Activated T-helper 17 cell treated with anti-CD3 and anti-CD28 coated beads, Interleukin-2, amount 50 U/mL, for 72 hours (primary cell): Measurements from ENCODE around the gene SORCS2. TPM values are rescaled to one million over a fixed set of nuclear protein-coding genes. Genes with fewer than 3 reads are reported as not detected.

Source experiments
- ATAC-seq: fragments of 150-1000 bp; cut with Tn5 transposase; replicated peaks from 2 replicates; pipeline ENCODE4 v1.10.0; 2021; ENCODE audit warnings: mild to moderate bottlenecking, moderate library complexity
- H3K27ac Mint-ChIP-seq: one replicate; pipeline ENCODE4 v1.8.0; 2022; ENCODE audit warnings: mixed read lengths
- H3K27me3 Mint-ChIP-seq: one replicate; pipeline ENCODE4 v1.8.0; 2022; ENCODE audit warnings: mixed read lengths
- H3K36me3 Mint-ChIP-seq: one replicate; pipeline ENCODE4 v1.8.0; 2022; ENCODE audit warnings: low read depth, mild to moderate bottlenecking, mixed read lengths
- H3K4me1 Mint-ChIP-seq: one replicate; pipeline ENCODE4 v1.8.0; 2022; ENCODE audit warnings: mixed read lengths
- H3K4me3 Mint-ChIP-seq: one replicate; pipeline ENCODE4 v1.8.0; 2022; ENCODE audit warnings: mild to moderate bottlenecking, mixed read lengths
- H3K9me3 Mint-ChIP-seq: one replicate; pipeline ENCODE4 v1.8.0; 2022; ENCODE audit warnings: mixed read lengths
- total RNA-seq, 2 donors: library from RNA; stranded (reverse); gene quantifications; one replicate each; pipeline ENCODE4 v1.2.3, GENCODE V29; 2022

Gene SORCS2
- total RNA-seq, 2 donors from 2014 or later, result 0.04 to 0.26 TPM

DNA sequence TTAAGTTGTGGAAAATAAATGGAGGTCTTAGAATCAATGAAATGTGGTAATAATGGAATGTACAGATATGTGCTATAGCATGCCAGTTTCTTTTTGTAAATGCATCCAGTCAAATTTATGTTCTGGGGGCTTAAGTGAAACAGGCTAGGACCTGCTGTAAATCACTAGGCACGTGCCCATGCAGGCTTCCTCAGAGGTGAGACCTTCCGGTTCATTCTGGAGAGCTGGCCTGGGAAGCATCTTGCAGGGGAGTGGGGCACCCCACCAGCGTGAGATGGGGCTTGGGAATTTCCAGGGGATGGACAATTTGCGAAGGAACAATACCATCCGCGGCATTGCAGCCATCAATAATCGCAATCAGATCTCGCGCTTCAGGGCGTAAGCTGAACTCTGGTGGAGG lies 80.1 kb downstream of the SORCS2 start:
- H3K4me1 Mint-ChIP-seq, result no peaks in the 10 kb centered on the region
- H3K27me3 Mint-ChIP-seq, result peaks cover 20% of the 10 kb centered on the region
- ATAC-seq, result no peak
- no peaks in the 10 kb centered on the region for H3K9me3 Mint-ChIP-seq
- no peaks in the 10 kb centered on the region for H3K36me3 Mint-ChIP-seq
- H3K27ac Mint-ChIP-seq, result no peak overlapping the region
- no peak overlapping the region for H3K4me3 Mint-ChIP-seq

DNA sequence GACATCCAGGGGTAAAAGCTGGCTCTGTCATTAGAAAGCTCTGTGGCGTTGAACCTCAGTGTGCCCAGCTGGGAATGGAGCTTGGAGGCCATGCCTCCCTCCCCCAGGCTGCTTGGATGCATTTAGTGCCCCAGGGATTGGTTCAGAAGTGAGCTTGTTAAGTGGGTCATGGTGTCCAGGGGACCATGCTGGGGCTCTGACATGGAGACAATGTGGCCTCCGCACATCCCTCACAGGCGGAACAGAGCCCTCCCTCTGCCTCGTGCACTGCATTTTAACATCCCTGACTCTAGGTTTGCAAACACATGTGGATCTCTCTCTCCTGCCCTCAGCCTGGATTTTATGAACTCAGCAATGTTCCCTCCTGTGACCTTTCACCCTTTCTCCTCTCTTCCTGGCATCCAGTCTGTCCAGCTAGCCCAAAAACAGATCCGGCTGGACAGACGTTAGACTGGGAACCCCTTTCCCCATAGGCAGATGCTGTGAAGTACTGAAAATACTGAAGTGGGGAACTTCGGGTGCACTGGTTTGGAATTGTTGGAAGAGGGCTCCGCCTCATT lies 81.5 kb downstream of the SORCS2 start:
- Mint-ChIP-seq H3K4me1 (no peaks in the 10 kb centered on the region), H3K9me3 (no peaks in the 10 kb centered on the region), H3K27me3 (peaks cover 17% of the 10 kb centered on the region), H3K4me3 (no peak overlapping the region), H3K36me3 (no peaks in the 10 kb centered on the region), H3K27ac (no peak overlapping the region)
- ATAC-seq, result no peak

DNA sequence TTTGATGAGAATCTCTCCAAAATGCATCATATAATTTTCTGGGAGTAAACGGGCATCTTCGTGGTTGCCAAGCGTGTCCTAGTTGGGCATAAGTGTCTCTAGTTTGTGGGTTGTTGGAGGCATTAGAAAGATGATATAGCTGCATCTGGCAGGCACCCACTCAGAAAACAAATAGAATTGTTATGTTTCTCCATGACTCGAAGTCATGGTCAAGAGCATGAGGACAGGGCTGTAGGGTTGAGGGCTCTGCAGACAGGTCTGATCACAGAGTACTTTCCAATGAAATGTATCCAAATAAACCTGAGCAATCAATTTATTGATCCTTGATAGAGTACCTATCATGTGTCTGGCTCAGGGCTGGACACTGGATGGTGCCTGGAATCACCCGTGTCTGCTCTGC lies 82.7 kb downstream of the SORCS2 start:
- H3K27ac Mint-ChIP-seq, result no peak overlapping the region
- H3K4me3 Mint-ChIP-seq, result no peak overlapping the region
- no peaks in the 10 kb centered on the region for H3K9me3 Mint-ChIP-seq
- H3K36me3 Mint-ChIP-seq, result no peaks in the 10 kb centered on the region
- H3K27me3 Mint-ChIP-seq, result peaks cover 17% of the 10 kb centered on the region
- no peaks in the 10 kb centered on the region for H3K4me1 Mint-ChIP-seq
- no peak for ATAC-seq

DNA sequence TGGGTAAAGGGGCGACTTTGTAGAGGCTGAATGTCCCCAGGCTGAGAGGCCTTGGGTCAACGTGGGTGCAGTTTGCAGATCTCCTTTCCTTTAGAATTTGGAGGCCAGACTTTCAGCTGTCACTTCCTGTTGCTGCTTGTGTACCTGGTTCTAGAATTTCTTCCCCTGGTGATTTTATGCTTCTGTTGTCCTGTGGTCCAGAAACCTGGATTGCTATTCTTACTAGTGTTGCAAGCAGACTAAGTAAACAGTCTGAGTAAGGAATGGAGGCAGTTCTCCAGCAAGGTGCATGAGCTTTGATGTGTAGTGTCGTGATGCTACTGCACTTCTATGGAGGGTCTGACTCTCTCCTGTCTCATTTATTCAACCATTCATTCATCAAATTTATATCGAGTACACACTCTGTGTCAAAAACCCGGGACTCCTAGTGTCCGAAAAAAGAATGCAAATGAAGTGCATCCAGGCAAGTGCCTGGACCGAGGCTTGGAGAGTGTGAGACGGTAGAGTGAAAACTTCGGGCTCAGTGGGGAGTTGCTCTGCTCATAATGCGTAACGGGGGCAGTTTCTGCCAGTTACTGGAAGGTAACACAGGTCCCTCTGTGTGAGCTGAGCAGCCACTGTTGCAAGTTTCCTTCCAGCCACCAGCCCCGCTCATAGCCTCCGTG lies 83.3 kb downstream of the SORCS2 start:
- H3K27me3 Mint-ChIP-seq, result peaks cover 15% of the 10 kb centered on the region
- no peaks in the 10 kb centered on the region for H3K4me1 Mint-ChIP-seq
- no peak overlapping the region for H3K27ac Mint-ChIP-seq
- ATAC-seq, result no peak
- no peaks in the 10 kb centered on the region for H3K9me3 Mint-ChIP-seq
- no peaks in the 10 kb centered on the region for H3K36me3 Mint-ChIP-seq
- no peak overlapping the region for H3K4me3 Mint-ChIP-seq

DNA sequence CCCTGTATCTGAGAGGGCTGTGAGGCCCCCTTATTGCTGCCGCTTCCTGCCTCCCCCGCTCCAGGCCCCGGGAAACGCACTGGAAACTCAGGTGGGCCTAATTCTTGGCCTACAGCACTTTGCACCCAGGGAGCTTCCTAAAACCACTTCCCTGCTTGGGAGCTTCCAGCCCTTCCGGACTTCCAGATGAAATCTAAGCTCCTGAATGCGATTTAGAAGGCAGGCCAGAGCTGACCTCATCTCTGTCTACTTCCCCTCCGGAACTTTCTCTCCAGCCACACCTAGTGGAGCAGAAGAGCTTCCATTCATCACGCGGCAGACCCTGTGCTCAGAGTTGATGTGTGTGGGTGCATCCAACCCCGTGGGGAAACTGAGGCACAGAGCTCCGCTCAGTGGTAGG lies 84.2 kb downstream of the SORCS2 start:
- Mint-ChIP-seq H3K36me3 (no peaks in the 10 kb centered on the region), H3K4me3 (no peak overlapping the region), H3K9me3 (no peaks in the 10 kb centered on the region), H3K27me3 (peaks cover 13% of the 10 kb centered on the region), H3K27ac (no peak overlapping the region), H3K4me1 (no peaks in the 10 kb centered on the region)
- ATAC-seq, result no peak

DNA sequence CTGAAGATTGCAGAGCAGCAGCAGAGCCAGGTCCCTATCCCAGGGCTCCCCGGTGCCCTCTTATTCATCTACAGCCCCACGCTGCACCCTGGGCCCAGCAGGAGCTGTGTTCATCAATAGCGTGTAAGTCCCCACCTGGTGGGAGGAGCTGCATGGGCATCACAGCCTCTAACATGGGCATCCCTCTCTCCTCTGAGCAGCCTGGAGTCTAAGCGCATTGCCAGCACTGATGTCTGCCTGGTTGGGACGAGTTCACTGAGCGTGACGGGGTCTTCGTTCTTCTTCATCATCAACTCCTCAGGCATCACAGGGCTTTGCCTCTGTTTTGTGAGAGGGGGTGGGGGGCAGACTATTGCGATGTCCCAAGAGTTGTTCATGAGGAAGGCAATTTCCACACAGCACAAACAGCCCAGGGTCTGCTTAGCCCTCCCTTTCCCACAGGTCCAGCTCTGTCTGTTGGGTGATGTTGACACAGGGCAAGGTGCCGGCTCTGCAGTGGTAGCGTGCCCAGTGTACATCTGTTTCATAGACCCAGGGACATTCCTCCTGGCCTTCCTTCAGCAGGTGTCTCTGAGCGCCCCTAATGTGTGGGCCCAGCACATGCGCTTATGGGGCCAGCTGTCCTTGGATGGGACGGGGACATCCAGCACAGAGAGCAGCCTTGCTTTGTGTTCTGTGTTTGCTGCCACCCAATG lies 85.9 kb downstream of the SORCS2 start:
- peaks cover 14% of the 10 kb centered on the region for H3K27me3 Mint-ChIP-seq
- H3K4me3 Mint-ChIP-seq, result no peak overlapping the region
- H3K9me3 Mint-ChIP-seq, result no peaks in the 10 kb centered on the region
- no peak overlapping the region for H3K27ac Mint-ChIP-seq
- no peaks in the 10 kb centered on the region for H3K36me3 Mint-ChIP-seq
- no peaks in the 10 kb centered on the region for H3K4me1 Mint-ChIP-seq
- no peak for ATAC-seq

DNA sequence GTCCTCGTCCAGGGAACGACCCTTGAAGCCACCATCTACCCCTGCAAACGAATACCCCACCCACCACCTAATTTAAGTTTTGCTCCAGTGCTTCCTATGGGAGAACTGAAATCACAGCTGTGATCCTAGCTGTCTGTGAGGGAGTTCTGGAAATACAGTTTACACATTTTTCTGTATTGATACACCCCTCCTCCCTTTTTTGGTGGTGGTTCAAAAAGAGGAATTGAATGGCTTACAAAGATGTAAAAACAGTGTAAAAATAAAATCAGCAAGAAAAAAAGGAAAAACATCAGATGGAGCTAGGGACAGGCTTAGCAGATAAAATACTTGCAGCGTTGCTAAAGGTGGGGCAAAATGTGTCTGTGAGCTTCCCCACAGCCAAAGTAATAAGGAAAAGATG lies 86.6 kb downstream of the SORCS2 start:
- Mint-ChIP-seq H3K27ac (no peak overlapping the region), H3K9me3 (no peaks in the 10 kb centered on the region), H3K27me3 (peaks cover 12% of the 10 kb centered on the region), H3K4me3 (no peak overlapping the region), H3K36me3 (no peaks in the 10 kb centered on the region), H3K4me1 (no peaks in the 10 kb centered on the region)
- ATAC-seq, result no peak

DNA sequence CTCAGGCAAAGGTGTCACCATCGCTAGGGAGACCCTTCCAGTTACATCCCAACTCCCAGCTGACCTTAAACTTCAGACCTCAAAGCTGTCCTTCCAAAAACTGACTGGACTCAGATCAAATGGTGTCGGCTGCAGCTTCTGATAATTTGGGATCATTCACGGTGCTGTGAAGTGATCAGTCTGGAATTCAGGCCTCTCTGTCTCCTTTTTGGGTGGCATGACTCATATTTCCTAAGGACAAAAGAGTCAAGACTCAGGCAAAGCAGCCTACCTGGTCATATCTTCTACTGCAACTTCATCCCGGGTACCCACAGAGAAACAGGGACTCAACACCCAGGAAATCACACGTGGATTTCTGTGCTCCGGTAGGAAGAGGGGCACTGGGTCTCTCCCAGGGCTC lies 87.6 kb downstream of the SORCS2 start:
- Mint-ChIP-seq H3K27me3 (peaks cover 9% of the 10 kb centered on the region), H3K4me3 (no peak overlapping the region), H3K36me3 (no peaks in the 10 kb centered on the region), H3K9me3 (no peaks in the 10 kb centered on the region), H3K4me1 (no peaks in the 10 kb centered on the region), H3K27ac (no peak overlapping the region)
- no peak for ATAC-seq

DNA sequence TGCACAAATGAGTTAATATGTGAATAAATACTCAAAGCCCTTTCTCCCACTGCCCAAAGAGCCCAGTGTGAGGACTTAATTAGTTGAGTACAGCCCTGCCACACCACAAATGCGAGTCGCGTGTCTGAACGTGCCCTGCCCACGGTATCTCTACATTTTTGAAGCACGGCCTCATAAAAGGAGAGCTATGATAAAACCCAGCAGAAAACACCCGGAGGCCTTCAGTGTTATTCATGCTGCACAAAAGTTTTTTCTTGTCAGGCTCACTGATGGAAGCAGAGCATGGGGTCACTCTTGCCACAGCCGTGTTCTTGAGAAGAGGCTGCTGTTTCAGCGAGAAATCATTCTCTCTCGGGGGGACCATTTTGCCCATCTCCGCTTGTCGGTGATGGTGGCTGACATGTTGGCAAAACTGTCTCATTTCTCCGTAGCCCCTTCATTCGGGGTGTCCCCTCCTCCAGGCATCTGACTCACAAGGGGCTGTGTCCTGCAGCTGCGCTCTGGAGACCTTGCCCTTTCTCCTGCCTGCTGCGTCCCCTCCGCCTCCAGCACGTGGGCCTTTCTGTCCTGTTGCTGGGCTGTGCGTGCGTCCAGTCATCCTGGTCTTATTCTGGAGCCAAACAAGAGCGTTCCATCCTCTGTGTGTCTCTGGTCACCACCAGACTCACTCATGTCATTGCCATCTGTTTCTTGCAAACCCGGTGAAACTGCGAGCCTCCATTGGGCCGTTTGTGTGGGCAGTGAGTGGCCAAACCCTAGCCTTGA lies 88.8 kb downstream of the SORCS2 start:
- no peaks in the 10 kb centered on the region for H3K9me3 Mint-ChIP-seq
- ATAC-seq, result no peak
- H3K36me3 Mint-ChIP-seq, result no peaks in the 10 kb centered on the region
- no peaks in the 10 kb centered on the region for H3K4me1 Mint-ChIP-seq
- no peak overlapping the region for H3K4me3 Mint-ChIP-seq
- no peak overlapping the region for H3K27ac Mint-ChIP-seq
- H3K27me3 Mint-ChIP-seq, result peaks cover 12% of the 10 kb centered on the region

DNA sequence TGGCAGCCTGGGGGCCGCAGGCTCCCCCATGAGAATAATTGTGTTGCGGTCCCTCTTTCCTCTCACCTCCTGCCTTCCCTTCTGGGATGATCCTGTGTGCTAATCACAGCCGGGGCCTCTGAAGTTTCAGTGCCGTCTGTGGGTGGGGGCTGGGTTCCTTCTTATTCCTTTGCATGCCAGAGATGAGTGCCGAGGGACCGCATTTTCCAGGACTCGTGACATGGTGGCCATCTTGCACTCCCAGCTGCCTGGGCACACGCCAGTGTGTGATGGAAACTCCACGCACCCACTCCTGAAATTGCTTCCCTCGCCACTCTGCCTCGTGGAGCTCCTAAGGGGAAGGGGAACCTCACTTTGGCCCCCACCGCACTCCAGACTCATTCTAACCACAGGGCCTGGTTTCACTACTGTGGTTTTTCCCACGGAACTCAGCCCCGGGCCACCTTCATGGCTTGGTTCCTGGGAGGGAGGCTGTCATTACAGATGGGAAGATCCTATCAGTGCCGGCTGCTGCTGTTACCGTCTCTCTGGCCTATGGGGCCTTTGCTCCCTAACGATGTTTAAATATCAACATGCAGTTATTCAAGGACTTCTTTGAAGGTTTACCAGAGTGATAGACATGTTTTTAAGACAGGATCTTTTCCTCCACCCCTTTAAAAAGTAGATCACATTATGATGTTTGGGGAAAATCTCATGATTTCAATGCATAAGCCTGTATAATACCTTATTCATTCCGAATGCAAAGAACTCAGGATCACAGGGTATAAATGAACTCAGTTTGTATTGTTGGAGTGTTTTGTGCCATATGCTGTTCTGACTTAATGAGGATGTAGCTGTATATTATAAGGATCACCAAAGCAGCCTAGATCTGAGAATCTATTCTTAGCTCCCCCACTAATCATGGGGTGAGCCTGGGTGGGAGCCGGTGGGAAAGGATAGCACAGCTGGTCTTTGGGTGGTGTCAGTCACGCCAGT lies 89.6 kb downstream of the SORCS2 start:
- peaks cover 15% of the 10 kb centered on the region for H3K27me3 Mint-ChIP-seq
- no peak overlapping the region for H3K4me3 Mint-ChIP-seq
- no peak for ATAC-seq
- H3K36me3 Mint-ChIP-seq, result no peaks in the 10 kb centered on the region
- no peaks in the 10 kb centered on the region for H3K4me1 Mint-ChIP-seq
- no peaks in the 10 kb centered on the region for H3K9me3 Mint-ChIP-seq
- no peak overlapping the region for H3K27ac Mint-ChIP-seq

DNA sequence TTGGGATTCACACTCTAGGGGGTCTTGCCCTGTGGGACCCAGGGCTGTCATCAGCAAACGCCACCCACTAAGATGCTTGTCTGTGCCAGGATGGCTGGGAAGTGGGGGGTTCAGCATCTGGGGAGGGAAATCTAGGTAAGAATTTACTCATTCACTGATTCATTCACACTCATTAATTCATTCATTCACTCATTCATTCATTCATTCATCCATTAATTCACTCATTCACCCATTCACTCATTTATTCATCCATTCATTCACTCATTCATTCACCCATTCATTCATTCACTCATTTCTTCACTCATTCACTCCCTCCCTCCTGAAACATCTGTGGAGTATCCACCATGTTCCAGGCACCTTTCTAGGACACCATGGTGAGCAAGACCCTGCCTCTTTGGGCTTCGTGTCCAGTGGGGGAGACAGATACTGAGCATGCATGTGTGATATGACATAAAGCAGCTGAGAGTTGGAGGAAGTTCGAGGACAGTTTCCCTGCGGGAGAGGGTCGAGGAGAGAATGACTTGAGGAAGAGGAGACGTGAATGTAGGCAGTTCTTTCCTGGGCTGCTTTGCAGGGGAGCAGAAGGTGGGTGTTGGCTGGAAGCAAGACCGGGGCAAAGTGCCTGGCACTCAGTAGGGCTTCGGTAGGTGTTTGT lies 90.6 kb downstream of the SORCS2 start:
- no peaks in the 10 kb centered on the region for H3K36me3 Mint-ChIP-seq
- H3K4me1 Mint-ChIP-seq, result no peaks in the 10 kb centered on the region
- no peak overlapping the region for H3K4me3 Mint-ChIP-seq
- no peaks in the 10 kb centered on the region for H3K9me3 Mint-ChIP-seq
- no peak for ATAC-seq
- peaks cover 13% of the 10 kb centered on the region for H3K27me3 Mint-ChIP-seq
- H3K27ac Mint-ChIP-seq, result no peak overlapping the region

DNA sequence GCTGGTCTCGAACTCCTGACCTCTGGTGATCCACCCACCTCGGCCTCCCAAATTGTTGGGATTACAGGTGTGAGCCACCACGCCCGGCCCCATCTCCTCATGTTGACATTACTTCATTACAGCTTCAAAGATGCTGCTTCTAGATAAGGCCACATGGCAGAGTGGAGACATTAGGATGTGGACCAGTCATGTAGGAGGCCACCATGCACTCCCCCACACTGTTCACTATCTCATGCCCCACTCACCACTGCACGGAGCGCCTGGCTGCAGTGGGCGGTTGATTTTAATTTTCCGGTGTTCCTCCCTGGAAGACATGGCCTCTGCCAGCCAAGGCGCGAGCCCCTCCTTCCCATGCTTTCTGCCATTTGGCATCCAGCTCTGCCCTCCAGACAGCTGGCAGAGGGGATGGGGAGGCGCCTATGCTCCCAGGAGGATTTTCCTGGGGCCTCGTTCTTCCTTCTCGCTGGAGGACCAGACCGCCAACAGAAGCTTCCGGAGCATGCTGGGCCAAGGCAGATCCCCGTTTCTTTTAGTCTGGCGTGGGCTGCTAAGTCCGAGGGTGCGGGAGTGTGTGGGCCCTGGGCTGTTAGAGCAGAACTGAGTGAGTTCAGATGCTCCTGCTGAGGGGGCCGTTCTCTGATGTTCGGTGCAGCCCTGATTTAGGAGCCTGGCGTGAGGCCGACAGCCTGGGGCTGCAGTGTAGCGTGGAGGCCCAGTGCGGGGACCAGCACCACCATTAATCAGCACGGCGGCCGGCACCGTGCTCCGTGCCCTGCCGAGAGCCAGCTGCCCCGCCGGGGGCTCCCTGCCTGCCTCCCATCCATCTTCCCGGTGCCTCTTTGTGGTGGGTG lies 93.1 kb downstream of the SORCS2 start:
- Mint-ChIP-seq H3K4me3 (no peak overlapping the region), H3K27ac (no peak overlapping the region), H3K9me3 (no peaks in the 10 kb centered on the region), H3K27me3 (peaks cover 16% of the 10 kb centered on the region), H3K4me1 (no peaks in the 10 kb centered on the region), H3K36me3 (no peaks in the 10 kb centered on the region)
- ATAC-seq, result no peak

DNA sequence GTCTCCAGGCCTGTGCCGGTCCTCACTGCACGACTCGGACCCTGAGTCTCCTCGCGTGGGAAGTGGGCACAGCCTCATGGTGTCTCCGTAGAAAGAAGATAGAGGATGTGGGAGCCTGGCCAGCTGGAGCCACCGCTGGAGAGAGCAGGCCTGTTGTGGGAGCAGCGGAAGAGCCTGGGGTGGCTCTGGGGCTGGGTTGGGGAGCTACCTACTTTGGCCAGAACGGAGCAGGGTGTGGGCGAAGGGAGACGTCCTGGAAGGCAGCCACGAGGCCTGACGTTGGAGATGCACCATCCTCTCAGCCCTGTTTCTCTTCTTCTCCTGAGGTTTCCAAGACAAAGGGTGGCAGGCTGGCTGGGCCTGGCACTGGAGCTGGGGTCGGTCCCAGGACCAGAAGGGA lies 93.8 kb downstream of the SORCS2 start:
- no peak for ATAC-seq
- H3K36me3 Mint-ChIP-seq, result no peaks in the 10 kb centered on the region
- H3K27ac Mint-ChIP-seq, result no peak overlapping the region
- H3K9me3 Mint-ChIP-seq, result no peaks in the 10 kb centered on the region
- H3K27me3 Mint-ChIP-seq, result peaks cover 19% of the 10 kb centered on the region
- no peak overlapping the region for H3K4me3 Mint-ChIP-seq
- H3K4me1 Mint-ChIP-seq, result no peaks in the 10 kb centered on the region
